Glomerular visceral epithelial cell (primary cell): ENCODE data around the gene IER5L.
"Not testable (repeated sequence)": the region's sequence is repeated elsewhere in the genome, so short reads cannot be mapped to it uniquely, and the experiment has no call there.

Experiments
- DNase-seq: peaks from one replicate; pipeline ENCODE4 v3.0.0-alpha.2; 2016; ENCODE audit errors: extremely low spot score

IER5L gene

DNA sequence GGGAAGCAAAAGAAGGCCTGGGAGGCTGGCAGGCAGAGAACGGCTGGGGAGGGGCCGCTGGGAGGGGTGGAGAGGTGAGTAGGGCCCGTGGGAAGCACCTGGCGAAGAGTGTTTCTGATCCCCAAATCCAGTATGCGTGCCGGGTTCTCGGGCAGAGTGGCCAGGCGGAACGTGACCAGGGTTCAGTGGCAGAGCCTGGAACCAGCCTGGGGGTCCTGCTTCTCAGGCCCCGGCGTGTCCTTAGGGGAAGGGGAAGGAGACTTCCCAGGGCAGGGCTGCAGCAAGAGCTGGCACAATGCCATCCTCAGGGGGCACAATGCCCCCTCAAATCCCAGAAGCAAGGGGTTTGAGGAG, 25.5 kb upstream of the IER5L start:
- no peak for DNase-seq

DNA sequence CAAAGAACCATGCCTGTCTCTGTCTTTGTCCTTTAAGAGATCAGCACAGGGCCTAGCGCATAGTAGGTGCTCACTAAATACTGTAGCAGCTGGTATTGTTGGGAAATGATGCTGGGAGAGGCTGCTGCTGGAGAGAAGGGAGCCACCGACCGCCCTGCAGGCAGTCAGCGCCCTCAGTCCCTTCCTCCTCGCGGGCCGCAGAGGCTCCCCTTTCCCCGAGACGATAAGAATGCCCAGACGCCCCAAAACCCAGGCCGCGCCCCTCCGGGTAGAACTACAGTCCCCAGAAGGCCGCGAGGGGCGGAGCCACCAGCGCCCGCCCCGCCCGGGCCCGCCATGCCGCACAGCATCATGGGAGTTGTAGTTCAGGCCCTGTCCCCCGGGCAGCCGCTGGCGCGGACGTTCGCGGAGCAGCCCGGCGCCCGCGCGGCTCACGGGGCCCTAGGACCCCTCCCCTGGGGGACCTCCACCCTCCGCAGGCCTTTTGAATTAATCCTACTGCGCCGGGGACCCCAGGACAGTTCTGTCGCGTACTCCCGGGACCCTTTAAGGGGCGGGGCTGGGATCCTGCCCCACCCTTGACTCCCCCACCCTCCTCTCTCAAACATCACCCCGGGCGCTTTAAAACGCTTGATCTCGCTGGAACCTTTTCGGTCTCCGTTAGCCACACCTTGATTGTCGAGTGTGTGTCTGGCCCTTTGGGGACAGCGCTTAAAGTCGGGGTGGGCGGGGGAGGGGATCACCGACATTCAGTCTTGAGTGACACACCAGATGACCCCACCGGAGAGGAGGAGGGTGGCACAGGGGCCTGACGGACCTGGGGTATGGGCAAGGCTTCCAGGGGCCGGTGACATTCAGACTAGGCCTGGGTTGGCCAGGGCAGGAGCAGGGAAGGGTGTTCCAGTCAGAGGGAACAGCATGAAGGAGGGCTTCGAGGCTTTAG, 24.8 kb upstream of the IER5L start:
- peak; percentile 71 for DNase-seq

DNA sequence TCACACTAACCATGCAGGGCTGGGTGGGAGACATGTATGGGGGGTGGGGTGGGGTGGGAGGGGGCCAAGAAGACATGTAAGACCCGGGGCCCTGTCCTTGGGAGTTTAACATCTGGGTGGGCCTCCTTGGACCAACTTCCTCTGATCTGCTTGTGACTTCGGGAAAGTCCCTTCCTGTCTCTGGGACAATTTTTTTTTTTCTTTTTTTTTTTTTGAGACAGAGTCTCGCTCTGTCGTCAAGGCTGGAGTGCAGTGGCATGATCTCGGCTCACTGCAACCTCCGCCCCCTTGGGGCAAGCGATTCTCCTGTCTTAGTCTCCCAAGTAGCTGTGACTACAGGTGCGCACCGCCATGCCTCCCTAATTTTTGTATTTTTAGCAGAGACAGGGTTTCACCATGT, 23.8 kb upstream of the IER5L start:
- no peak for DNase-seq

DNA sequence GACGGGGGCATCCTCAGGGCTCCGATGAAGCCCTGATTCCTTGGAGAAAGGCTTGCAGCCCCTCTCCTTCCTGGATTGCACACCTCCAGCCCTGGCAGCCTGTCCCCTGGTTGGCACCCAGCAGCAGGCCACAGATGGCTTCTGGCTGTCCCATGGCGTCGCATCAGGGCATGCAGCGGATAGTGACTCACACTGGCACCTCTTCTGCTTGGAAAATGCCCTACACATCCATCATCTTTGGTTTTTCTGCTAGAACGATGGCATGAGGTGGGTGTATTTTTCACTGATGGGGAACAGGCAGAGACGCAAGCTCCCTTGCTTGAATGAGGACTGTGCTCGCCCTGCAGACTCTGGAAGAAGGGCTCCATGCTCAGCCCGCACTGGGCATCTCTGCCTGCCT, 23.2 kb upstream of the IER5L start:
- DNase-seq = no peak

DNA sequence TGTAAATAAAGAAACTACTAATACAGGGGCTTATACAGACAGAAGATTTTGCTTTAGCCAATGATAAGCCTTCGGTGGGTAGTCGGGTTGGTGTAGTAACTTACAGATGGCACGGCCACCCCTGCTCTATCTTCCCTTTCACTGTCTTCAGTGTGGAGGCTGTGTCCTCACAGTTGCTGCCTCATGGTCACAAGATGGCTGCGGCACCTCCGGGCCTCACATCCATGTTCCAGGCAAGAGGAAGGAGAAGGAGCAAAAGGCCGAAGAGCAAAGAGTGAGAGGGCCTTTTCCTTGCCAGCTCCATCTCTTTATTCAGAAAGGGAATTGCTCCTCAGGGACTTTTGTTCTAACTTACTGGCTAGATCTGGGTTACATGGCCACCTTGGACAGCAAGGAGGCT, 22.2 kb upstream of the IER5L start:
- DNase-seq = no peak

DNA sequence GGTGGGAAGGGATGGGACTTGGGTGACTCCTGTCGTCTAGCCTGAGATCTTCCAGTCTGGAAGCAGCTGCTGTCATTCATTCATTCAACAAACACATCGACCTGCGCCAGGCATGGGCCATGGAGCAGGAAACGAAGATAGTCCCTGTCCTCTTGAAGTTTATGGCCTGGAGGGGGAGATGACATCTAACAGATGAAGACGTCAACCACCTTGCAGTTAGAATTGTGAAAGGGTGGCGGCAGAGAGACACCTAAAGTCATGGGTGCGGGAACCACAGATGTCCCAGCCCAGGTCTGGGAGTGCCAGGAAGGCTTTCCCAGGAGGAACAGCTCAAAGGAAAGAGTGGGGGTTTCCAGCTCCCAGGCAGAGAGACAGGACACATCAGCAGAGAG, 21.0 kb upstream of the IER5L start:
- no peak for DNase-seq

GRCh38 chr9:129198319-129199043, 20.4 kb upstream of the IER5L start:
- DNase-seq = no peak

DNA sequence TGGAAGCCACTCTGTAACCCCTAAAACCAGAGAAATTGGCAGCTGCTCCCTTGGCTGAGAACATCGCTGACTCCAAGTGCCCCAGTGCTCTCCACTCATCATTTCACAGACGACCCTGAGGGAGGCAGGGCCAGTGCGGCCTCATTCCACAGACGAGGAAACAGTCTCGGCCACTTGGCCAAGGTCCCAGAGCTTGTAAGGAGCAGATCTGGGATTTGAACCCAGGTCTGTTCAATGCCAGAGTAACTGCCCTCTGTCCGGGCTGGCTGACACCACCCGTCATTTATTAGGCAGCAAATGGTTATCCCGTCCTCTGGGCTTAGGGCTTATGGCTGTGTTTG, 19.9 kb upstream of the IER5L start:
- no peak for DNase-seq

GRCh38 chr9:129197045-129197444, 19.0 kb upstream of the IER5L start:
- DNase-seq = not testable (repeated sequence)

DNA sequence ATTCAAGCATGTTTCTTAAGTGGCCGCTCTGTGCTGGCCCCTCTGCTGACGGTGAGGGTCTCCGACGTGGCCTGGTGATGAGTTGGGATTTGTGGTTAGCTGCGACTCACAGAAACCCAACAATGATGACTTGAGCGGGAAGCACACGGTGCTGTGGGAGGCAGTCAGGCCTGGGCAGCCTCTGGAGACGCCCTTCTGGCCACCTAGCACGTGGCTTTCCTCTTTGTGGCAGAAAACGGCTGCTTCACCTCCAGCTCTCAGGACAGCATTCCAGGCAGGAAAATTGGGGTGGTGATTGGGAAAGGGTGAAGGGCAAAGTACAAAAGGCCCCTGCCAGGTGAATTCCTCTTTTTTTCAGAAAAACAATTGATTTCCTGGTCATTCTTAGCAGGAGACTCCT, 17.5 kb upstream of the IER5L start:
- no peak for DNase-seq

GRCh38 chr9:129194221-129194620, 16.2 kb upstream of the IER5L start:
- no peak for DNase-seq

DNA sequence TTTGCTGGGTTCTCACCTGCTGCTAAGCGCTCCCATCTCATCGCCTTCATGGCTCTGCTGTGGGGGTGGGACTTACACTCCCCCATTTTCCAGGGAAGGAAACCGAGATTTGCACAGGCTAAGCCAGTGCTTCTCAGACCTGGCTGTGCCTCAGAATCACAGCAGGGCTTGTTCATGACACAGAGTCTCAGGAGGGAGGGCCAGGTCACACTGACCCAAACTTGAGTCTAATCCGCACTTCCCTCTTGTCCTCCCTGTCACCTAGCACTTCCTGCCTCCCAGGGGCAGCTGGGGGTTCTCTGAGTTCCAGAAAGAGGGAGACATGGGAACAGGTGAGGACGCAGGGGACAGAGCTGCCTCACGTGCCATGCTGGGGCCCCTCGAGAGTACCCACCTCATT, 15.6 kb upstream of the IER5L start:
- no peak for DNase-seq

GRCh38 chr9:129191234-129191633, 13.2 kb upstream of the IER5L start:
- DNase-seq = no peak

GRCh38 chr9:129189971-129190370, 11.9 kb upstream of the IER5L start:
- DNase-seq = not testable (repeated sequence)

- DNase-seq = no peak
Observed at GRCh38 chr9:129187042-129187441, 9.0 kb upstream of the IER5L start.

DNA sequence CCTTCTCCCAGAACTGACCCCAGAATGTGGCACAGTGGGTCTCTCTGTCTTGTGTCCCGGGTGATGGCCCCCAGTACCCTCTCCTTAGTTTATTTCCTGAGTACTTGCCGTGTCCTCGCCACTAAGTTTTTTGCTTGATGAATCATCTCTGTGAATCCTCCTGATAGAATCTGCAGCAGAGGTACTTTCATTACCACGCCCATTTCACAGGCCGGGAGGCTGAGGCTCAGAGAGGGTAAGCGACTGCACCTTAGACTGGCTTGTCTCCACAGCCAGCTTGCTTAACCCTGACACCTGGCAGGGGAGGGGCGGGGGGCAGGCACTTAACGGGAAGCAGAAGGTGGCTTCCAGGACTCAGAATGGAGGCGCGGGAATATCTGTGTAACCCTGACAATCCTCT, 7.9 kb upstream of the IER5L start:
- no peak for DNase-seq

DNA sequence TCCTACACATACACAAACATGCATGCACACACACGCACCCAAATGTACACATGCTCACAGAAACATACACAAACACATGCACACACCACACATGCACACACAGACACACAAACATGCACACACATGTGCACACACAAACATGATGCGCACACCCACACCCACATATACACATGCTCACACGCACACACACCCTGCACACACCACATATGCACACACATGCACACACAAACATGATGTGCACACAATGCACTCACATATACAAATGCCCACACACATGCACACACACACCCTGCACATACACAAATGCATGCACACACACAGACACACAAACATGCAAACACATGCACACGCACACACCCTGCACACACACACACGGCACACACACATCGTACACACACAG, 7.3 kb upstream of the IER5L start:
- DNase-seq = no peak

GRCh38 chr9:129184596-129185122, 6.6 kb upstream of the IER5L start:
- DNase-seq = no peak

GRCh38 chr9:129184219-129184524, 6.1 kb upstream of the IER5L start:
- no peak for DNase-seq

- no peak for DNase-seq
Observed at GRCh38 chr9:129183495-129184218, 5.6 kb upstream of the IER5L start.

GRCh38 chr9:129182625-129183494, 4.8 kb upstream of the IER5L start:
- DNase-seq = no peak

DNA sequence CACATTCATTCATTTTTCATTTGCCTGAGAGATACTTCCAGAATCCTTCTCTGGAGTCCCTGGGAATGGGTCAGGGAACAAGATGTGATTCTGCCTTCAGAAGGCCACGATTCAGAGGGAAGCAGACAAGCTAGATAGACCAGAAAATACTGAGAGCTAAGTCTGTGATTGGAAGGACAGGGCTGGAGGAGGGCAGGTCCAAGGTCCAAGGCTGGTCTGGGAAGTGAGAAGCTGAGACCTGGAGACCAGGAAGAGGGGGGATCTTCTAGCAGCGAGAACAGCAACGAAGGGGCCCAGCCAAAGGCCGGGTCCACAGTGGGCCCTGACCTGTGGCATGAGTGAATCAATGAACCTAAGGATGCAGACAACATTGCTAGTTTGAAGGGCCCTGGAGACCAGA, 4.1 kb upstream of the IER5L start:
- no peak for DNase-seq
